Subcutaneous adipose tissue (tissue), 4 donors: ENCODE measurements around the gene NLGN1. TPM values are rescaled to one million over a fixed set of nuclear protein-coding genes. Genes with fewer than 3 reads are reported as not detected.

Experiments
- CTCF ChIP-seq: fragments of 450-650 bp; IDR thresholded peaks from one replicate; pipeline ENCODE4 v1.5.1; 2016; ENCODE audit warnings: low read depth, mild to moderate bottlenecking, control low read depth, antibody characterized with exemption, moderate library complexity
- total RNA-seq, 4 donors: library from RNA; depleted of rRNA; stranded (reverse); fragments of >200 nt; gene quantifications; one replicate each; pipeline ENCODE4 v1.1.0, GENCODE V29; 2016

The NLGN1 gene
- total RNA-seq, 4 donors from 2014 or later = 5.1 to 16.5 (median 7.9) TPM

- TF ChIP-seq CTCF = no peak
These were observed 675.1 kb downstream of the NLGN1 start for GRCh38 chr3:174072675-174073074.

- no peak for TF ChIP-seq CTCF
These were observed 686.2 kb downstream of the NLGN1 start for GRCh38 chr3:174083706-174084105.

- TF ChIP-seq CTCF = no peak
These were observed 692.0 kb downstream of the NLGN1 start for GRCh38 chr3:174089592-174089991.

- no peak for TF ChIP-seq CTCF
These were observed 697.1 kb downstream of the NLGN1 start for GRCh38 chr3:174094669-174095068.

GRCh38 chr3:174097686-174098085, 700.1 kb downstream of the NLGN1 start:
- no peak for TF ChIP-seq CTCF

- TF ChIP-seq CTCF = no peak
These were observed 701.2 kb downstream of the NLGN1 start for GRCh38 chr3:174098746-174099145.

- TF ChIP-seq CTCF = no peak
These were observed 702.2 kb downstream of the NLGN1 start for GRCh38 chr3:174099724-174100123.
